Activated CD8-positive, alpha-beta memory T cell treated with anti-CD3 and anti-CD28 coated beads, Interleukin-2, amount 50 U/mL, for 1 hour (primary cell): ENCODE measurements around the gene ANKRD44.

Experiments
- DNase-seq: peaks from one replicate; pipeline ENCODE4 v3.0.0-alpha.2; 2020; ENCODE audit errors: extremely low read depth

Gene ANKRD44

DNA sequence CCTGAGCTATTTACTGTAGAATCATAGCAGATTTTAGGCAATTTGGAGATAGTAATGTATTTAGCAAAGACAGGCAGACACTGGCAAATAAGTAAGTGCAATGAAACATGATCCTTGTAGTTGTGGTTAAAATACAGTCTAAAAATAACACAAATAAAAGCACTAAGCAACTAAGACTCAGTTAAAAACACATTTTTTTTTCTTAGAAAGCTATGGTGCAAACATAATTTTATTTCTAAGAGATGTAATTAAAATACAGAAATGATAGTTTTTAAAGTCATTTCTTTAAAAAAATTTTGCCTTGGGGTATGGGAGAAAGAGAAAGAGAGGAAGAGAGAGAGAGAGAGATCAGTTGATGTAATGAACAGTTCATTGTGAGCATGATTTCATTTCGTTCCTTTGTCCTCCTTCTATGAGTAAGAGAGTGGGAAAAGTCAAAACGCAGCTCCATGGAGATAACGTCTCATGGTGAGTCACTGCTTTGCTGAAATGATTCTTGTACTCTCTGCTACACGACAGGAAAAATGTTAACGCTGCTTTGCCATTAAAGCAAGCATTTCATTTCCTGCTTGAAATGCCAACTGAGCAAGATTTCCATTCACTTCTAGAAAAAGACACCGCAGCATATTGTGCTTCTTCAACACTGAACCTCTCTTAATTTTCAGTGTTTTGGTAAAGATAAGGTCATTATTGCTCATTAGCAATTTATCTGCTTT lies 322.8 kb downstream of the ANKRD44 start:
- DNase-seq: peak; percentile 1

DNA sequence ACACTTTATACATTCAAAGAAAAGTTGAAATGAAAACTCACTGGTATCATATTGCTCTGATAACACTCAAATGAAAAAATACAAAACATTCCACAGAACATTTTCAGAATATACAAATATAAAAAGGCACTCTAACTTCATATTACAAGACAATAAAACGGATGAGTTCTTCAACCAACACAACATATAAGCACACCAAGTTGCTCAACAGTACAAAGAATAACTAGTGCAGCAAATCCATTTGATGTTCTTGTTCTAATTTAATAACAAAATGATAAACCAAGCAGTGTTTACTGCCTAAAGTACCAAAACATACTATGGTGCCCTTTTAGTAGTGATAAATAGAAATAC lies 323.3 kb downstream of the ANKRD44 start:
- DNase-seq: no peak

DNA sequence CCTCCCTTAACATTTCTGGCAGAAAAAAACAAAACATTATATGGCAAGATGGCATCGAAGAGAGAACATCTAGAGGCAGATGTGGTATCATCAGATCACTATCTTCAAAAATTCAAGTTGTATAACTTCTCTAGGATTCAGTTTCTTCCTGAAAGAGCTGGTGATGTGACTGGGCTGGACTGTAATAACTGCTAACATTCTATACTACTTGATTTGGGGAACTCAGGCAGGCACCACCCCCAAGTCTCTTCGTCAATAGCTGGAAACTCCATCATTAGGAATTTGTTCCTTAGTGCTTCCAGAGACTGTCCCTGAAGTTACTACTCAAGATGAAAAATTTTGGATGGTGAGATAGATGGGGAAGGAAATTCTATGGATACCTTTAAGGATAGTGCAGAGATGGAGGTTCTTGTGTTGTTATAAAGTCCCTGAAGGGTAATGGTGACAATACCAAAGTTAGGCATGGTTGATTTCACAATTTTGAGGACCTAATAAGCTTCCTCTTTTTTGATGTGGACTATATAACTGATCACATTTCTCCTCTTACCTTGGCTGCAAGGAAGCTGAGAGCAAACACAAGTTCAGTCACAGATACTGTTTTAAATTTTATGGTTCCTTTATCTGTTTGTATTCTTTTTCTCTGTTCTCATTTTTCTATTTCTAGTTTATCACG lies 324.9 kb downstream of the ANKRD44 start:
- DNase-seq: no peak

DNA sequence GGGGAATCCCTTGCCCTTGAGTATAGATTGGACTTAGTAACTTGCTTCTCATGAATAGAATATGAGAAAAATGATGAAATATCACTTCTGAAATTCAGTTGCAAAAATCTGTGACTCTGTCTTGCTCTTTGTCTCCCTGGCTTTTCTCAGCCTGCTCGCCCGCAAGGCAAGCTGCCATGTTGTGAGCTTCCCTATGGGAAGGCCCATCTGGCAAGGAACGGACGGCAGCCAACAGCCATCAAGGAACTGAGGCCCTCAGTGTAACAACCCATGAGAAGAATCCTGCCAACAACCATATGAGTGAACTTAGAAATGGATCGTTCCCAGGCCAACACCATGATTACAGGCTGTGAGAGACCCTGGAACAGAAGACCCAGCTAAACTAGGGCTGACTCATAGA lies 325.7 kb downstream of the ANKRD44 start:
- no peak for DNase-seq

DNA sequence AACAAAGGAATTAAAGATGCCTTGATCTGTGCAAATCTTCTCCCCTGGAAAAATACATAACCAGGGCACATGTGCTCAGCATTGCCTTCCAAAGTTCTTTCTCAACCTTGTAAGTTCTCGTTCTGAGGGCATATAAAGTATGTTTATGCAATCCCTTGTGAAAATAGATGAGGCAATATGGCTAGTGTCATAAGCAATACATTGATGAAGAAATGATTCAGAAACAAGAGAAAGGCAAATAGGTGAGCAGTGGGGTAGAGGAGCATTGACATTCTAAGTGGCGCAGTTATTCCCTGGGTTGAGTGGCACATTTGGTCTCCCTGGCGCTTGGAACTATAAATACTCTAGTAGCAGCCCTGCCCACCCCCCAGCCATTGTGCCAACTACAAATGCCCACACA lies 326.6 kb downstream of the ANKRD44 start:
- DNase-seq: no peak

DNA sequence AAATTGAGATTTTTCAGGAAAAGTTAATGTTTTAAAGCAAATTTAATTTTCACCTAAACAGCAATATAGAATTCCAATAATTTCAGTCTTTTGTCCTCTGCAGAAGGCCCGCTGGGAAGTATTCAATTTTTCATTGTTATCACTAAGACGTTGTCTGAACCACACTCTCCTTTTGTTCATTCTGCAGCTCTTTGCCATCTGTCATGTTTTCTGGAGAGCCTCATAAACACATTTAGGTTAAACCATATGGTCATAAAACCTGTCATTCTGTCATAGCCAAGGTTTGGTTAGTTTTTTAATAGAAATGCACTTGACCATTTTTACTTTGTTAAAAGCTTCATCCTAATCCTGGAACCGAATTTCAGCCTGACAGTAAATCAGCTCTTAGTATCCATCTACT lies 330.1 kb downstream of the ANKRD44 start:
- no peak for DNase-seq

DNA sequence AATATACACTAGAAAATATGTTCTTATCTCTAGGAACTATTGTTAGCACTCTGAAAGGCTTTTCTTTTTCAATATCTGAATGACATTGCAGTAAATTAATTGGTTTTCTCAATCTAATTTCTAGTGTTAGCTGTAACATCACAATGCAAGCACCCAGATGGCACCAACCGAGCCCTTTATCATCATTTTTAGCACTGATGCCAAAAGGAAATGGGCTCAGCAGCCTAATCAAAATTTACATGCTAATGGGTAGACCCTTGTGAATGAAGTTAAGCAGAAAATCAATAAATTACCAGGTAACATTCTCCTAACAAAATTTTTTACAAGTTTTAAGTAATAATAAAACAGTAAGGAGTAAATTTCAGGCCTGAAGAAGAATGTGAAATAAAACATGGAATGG lies 330.6 kb downstream of the ANKRD44 start:
- DNase-seq: no peak

DNA sequence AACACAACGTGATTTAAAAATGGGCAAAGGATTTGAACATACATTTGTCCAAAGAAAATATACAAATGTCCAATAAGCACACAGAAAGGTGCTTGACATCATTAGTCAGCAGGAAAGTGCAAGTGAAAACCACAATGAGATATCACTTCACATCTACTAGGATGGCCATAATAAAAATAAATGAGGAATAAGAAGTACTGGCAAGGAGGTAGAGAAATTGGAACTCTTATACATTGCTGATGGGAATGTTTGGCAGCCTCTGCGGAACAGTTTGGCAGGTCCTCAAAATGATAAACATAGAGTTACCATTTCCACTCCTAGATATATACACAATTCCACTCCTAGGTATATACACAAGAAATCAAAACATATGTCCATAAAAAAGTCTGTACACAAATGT lies 333.1 kb downstream of the ANKRD44 start:
- no peak for DNase-seq

DNA sequence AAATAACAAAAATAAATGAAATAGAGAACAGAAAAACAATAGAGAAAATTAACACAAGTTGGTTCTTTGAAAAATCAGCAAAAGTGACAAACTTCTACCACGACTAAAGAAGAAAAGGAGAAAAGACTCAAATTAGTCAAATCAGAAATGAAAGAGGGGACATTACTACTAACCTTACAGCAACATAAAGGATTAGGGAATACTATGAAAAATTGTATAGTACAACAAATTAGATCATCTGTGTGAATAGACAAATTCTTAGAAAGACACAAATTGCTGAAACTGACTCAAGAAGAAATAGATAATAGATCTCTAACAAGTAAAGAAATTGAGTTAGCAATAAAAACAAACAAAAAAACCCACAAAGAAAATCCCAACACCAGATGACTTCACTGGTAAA lies 335.6 kb downstream of the ANKRD44 start:
- no peak for DNase-seq

DNA sequence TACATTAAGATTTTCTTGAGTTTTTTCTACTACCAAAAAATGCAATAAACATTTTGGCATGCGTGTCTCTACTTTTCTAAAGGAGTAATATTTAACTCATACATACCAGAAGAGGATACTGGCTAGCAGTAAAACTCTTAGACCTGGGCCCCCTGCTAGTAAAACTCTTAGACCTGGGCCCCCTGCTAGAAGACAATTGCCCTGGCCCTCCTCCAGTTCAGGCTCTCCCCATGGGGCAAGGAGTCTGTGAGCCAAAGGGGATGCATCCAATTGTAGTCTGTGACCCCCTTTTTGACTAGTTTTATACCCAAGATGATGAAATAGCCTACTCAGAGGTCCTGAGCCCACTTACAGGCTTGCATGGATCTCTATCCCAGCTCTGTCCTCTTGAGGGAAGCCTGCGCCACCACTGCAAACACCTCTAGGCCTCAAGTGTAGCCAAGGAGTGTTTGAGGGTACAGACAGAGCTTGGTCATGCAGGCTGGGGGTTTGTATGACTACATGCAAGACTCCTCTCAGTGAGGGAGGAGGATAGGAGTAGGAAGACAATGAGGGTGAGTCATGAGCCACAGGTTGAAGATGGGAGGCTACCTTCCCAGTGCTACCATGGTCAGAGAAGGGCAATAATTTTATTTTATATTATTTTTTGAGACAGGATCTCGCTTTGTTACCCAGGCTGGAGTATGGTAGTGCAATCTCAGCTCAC lies 338.9 kb downstream of the ANKRD44 start:
- DNase-seq: no peak

DNA sequence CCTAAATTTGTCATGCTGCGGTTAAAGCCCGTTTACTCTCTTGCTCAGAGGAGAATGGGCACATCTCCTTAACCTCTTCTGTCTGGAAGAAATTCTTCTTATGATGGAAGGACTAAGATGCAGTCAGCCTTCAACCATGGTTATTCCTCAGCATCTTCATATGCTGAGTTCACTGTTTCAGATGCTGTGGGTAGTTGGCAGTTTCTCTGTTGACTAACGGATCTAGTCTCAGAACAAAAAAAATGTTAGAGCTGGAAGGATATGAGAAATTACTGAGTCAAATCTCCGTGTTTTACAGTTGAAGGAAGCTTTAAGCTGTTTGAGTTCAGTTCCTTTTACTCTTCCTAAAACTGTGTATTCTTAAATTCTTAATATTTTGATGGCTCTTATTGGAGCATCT lies 340.5 kb downstream of the ANKRD44 start:
- DNase-seq: no peak

DNA sequence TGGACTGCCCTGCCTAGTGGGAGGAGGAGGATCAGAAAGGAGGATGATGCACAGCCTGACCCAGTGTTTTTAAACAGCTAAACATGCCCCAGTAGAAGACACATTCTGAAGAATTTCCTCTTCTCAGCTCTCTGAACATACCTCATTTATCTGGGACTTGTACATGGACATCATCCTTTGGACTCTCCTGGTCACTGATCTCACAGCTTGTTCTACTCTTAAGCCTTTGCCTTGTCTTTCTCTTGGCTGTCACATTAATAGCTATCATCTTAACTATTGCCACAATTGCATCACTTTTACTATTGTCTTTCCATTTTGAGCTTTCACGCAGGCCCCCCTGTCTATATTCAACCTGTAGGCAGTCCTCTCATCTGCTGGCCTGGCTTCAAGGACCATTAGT lies 342.1 kb downstream of the ANKRD44 start:
- no peak for DNase-seq

DNA sequence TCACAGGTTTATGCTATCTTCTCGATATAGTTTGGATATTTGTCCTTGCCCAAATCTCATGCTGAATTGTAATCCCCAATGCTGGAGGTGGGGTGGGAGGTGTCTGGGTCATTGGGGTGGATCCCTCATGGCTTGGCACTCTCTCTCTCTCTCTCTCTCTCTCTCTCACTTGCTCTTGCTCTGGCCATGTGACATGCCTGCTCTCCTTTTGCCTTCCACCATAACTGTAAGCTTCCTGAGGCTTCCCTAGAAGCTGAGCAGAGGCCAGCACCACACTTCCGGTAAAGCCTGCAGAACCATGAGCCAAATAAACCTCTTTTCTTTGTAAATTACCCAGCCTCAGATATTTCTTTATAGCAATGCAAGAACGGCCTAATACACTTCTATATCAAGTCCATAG lies 342.8 kb downstream of the ANKRD44 start:
- no peak for DNase-seq

DNA sequence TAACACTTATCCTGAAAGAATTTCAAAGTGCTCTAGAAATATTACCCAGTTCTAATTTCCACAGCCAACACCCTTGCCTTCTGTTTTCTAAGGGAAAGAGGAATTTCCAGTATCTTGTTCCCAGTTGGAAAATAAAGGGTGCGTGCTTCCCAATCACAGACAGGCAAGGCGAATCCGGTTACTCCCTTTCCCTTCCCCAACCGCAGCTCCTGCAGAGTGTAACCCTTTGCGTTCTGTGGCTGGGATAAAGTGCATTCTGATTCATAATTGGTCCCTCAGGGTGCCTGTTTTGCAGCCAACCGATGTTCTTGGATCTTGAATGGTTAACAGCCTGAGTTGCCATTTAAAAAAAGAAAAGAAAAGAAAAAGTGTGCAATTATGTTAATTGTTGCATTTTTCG lies 343.5 kb downstream of the ANKRD44 start:
- DNase-seq: no peak

DNA sequence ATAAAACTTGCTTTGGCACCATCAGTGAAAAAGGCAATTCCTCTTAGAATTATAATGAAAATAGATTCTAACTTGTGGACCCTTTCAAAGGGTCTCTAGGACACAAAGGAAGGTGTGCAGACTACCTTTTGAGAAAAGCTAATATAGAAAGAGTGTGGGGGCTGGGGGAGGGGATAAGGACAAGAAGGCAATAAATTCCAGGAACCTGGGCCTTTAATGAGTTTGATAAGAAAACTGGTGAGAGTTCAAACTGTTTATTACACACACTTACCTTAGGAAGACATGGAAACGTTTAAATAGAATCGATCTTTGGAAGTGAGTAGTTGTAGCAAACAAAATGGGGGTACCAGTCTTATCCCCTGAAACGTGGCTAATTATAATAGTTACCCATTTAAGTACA lies 344.5 kb downstream of the ANKRD44 start:
- no peak for DNase-seq

DNA sequence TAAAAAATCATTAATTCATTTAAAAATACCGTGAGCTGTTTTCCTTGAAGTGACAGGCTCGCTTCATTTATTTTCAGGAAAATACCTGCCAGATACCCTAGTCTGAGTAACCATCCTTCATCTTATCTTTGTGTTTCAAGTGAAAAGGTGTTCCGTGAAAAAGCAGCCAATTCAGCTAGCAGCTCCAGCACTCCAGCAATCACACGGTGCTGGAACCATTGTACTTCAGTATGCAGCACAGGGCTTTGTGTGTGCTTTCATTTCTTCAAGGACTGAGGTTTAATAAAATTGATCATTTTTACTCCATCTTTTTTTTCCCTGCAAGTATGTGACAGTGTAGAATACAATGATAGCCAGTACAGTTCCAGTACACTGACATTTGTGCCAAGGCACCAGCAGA lies 344.9 kb downstream of the ANKRD44 start:
- no peak for DNase-seq

DNA sequence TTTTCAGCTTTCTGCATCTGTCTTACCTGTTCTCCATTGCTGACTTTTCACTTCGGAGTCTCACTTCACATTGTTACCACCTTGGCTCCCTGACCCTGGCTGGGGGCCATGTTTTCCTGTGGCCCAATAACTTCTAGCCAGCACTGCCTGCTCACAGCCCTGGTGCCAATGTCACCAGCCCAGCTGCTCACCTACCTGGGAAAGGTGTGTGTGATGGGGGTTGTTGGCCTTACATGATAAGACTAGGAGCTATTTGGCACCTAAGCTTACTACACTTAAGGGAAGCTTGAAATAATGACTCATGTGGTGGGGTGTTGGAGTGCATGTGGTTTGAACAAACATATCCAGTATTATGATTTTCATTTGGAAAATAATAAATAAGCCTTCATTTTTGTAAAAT lies 346.6 kb downstream of the ANKRD44 start:
- no peak for DNase-seq

DNA sequence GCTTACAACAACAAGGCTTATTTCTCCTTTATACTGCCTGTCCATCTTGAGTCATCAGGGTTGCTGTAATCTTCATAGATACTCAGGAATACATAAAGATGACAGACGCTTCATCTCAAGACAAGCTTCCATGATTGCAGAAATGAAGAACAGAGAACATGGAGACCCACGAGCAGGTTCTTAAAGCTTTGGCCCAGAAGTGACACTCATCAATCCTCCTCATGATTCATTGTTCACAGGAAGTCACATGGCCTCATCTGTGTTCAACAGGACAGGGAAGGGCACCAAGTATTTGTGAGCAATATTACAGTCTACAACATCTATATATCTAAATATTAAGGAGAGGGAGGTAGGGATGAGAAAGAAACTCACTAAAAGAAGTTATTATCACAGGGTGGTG lies 347.5 kb downstream of the ANKRD44 start:
- DNase-seq: no peak

DNA sequence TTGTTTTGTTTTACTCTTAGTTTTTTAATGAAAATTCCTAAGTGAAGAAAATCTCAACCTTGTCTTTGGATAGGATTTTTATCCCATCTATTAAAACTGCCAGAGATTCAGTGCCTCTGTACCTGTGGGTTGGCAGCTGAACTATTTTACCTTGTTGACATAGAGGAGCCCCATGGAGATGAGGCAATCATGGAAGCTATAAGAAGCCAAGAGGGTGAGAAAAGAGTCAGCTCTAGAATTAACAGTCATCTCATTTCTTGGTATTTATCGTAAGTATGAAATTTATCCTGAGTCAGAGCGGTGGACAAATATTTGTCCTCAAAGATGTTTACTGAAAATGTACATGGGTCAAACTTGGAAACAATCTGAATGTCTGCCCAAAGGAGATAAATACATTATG lies 348.3 kb downstream of the ANKRD44 start:
- DNase-seq: no peak

DNA sequence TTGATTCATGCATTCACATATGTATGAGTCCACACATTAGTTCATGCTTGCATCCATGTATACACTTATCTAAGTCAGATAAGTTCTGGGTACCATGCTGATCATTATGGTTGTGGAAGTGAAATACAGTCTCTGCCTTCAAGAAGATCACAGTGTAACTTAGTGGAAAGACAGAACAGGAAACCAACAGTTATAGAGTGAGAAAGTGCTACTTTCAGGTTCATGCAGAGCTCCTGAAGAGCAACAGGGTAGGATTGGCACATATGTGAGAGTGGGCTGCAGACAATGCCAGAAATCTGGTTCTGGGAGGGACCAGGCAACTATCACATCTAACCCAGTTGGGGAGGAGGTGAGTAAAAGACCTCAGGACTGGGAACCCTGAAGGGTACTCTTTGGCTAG lies 348.7 kb downstream of the ANKRD44 start:
- DNase-seq: no peak

DNA sequence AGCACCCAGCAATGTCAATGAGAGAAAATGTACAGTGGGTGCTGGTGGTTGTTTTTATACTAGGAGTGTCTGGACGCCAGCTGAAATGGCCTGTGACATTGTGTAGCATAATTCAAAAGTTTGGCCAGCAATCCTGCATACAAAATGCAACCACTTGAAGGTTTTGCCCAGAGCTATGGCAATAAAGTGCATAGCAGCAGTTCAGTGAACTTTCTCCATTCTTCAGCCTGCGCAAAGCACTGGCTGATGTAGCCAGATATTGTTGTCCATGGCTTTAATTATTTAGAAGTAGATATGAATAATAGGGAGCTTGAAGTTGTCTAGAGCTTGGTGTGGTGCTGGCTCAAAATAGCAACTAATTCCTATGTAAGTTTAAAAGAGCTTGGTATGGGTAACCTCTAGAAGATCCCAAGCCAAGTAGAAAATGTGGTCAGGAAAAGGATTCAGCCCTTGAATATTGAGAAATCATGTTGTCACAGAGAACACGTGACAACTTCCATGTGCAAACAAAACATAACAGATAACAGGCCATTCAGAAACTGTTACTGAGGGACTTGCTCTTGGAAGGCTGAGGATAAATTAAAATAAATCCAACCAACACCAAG lies 350.7 kb downstream of the ANKRD44 start:
- DNase-seq: no peak

DNA sequence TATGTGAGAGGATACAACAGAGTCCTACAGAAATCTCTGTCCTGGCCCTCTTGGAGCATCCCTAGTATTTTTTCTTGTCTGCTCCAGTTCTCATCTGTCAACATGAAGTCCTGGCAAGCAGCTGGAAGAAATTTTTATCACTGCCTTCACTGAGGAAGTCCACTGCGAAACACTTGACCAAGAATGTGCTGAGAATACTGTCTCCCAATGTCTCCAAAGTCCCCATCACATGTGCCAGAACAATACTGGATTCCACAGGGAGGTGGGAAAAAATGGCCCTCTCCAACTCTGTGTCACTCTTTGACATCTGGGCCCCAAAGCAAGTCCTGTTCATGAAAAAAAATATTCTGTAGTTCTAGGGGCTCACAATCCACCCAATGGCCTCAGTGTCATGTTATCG lies 351.3 kb downstream of the ANKRD44 start:
- DNase-seq: no peak
